Measurements from ENCODE around the gene CX3CR1.

The CX3CR1 gene

DNA sequence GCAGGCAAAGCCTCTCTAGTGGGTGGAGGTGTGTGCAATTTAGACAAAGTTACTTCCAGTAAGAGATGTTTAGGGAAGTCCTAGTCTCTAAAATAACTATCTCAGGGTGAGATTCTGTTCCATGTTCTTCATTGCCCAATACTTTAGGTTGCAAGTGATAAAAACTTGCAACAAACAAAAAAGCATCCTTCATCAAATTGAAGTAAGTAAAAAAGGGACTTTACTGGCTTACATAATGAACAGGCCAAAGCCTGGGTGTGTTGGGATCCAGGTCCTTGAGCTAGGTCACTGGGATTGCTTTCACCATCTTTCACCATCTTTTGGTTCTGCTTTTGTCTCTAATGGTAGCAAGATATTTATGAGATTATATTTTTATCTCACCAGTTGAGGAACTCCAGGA lies 38.3 kb downstream of the CX3CR1 start:
- Histone ChIP-seq H3K4me3 (ENCODE audit: low read length) (no peak overlapping the region), H3K27ac (ENCODE audit: low read depth, low read length) (no peak overlapping the region), H3F3A (ENCODE audit: control insufficient read depth, insufficient read depth) (no peaks in the 10 kb centered on the region), H3K9me3 (ENCODE audit: control insufficient read depth, insufficient read depth, low read length) (no peaks in the 10 kb centered on the region), H3K9me2 (replicated peaks; ENCODE audit: control insufficient read depth, low read length) (no peaks in the 10 kb centered on the region), H3K79me2 (ENCODE audit: control insufficient read depth, low read length) (no peaks in the 10 kb centered on the region), H3K27me3 (ENCODE audit: control insufficient read depth, low read length) (no peaks in the 10 kb centered on the region; the same call in 1 of the 2 replicates), H4K20me1 (ENCODE audit: control insufficient read depth, insufficient read depth, low read depth, low read length) (no peaks in the 10 kb centered on the region), H3K4me2 (ENCODE audit: low read length) (no peak overlapping the region), H3K36me3 (ENCODE audit: control insufficient read depth, low read length) (no peaks in the 10 kb centered on the region), H3K4me1 (ENCODE audit: control insufficient read depth, low read length) (no peaks in the 10 kb centered on the region)
- TF ChIP-seq CTCF (IDR thresholded peaks at IDR 0.05; ENCODE audit: low read depth, low read length, poor library complexity, severe bottlenecking) (no peak), EZH2phosphoT487 (IDR thresholded peaks at IDR 0.05; ENCODE audit: borderline replicate concordance, low read length) (no peak)

DNA sequence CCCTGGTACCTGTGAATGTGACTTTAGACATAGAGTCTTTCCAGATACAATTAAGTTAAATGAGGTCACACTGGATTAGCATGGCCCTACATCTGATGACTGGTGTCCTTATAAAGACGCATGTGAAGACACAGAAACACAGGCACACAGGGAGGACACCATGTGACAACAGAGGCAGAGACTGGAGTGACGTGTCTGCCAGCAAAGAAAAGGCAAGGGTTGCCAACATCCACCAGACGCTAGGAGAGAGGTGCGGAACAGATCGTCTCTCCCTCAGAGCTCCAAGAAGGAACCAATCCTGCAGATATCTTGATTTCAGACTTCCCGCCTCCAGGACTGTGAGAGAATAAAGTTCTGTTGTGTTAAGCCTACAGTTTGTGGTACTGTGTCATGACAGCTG lies 42.8 kb downstream of the CX3CR1 start:
- peaks cover 15% of the 10 kb centered on the region for H3K4me1 ChIP-seq (ENCODE audit: control insufficient read depth, low read length)
- H3K36me3 ChIP-seq (ENCODE audit: control insufficient read depth, low read length) = no peaks in the 10 kb centered on the region
- no peaks in the 10 kb centered on the region for H3K79me2 ChIP-seq (ENCODE audit: control insufficient read depth, low read length)
- H3K4me2 ChIP-seq (ENCODE audit: low read length) = no peak overlapping the region
- H3K27me3 ChIP-seq (ENCODE audit: control insufficient read depth, low read length) = no peaks in the 10 kb centered on the region; the same call in 1 of the 2 replicates
- no peak overlapping the region for H3K27ac ChIP-seq (ENCODE audit: low read depth, low read length)
- no peaks in the 10 kb centered on the region for H3F3A ChIP-seq (ENCODE audit: control insufficient read depth, insufficient read depth)
- TF ChIP-seq CTCF (IDR thresholded peaks at IDR 0.05; ENCODE audit: low read depth, low read length, poor library complexity, severe bottlenecking) = no peak
- TF ChIP-seq EZH2phosphoT487 (IDR thresholded peaks at IDR 0.05; ENCODE audit: borderline replicate concordance, low read length) = no peak
- no peak overlapping the region for H3K4me3 ChIP-seq (ENCODE audit: low read length)
- H4K20me1 ChIP-seq (ENCODE audit: control insufficient read depth, insufficient read depth, low read depth, low read length) = no peaks in the 10 kb centered on the region
- no peaks in the 10 kb centered on the region for H3K9me3 ChIP-seq (ENCODE audit: control insufficient read depth, insufficient read depth, low read length)
- no peaks in the 10 kb centered on the region for H3K9me2 ChIP-seq (replicated peaks; ENCODE audit: control insufficient read depth, low read length)

- H3K4me2 ChIP-seq (ENCODE audit: low read length) = no peak overlapping the region
- H4K20me1 ChIP-seq (ENCODE audit: control insufficient read depth, insufficient read depth, low read depth, low read length) = no peaks in the 10 kb centered on the region
- H3K9me3 ChIP-seq (ENCODE audit: control insufficient read depth, insufficient read depth, low read length) = no peaks in the 10 kb centered on the region
- H3K4me3 ChIP-seq (ENCODE audit: low read length) = no peak overlapping the region
- H3F3A ChIP-seq (ENCODE audit: control insufficient read depth, insufficient read depth) = peaks cover 2% of the 10 kb centered on the region; the same call in 1 of the 2 replicates
- no peak for TF ChIP-seq CTCF (IDR thresholded peaks at IDR 0.05; ENCODE audit: low read depth, low read length, poor library complexity, severe bottlenecking)
- TF ChIP-seq EZH2phosphoT487 (IDR thresholded peaks at IDR 0.05; ENCODE audit: borderline replicate concordance, low read length) = no peak
- no peaks in the 10 kb centered on the region for H3K9me2 ChIP-seq (replicated peaks; ENCODE audit: control insufficient read depth, low read length)
- peaks cover 18% of the 10 kb centered on the region for H3K4me1 ChIP-seq (ENCODE audit: control insufficient read depth, low read length)
- no peak overlapping the region for H3K27ac ChIP-seq (ENCODE audit: low read depth, low read length)
- H3K36me3 ChIP-seq (ENCODE audit: control insufficient read depth, low read length) = no peaks in the 10 kb centered on the region
- no peaks in the 10 kb centered on the region for H3K79me2 ChIP-seq (ENCODE audit: control insufficient read depth, low read length)
- no peaks in the 10 kb centered on the region; the same call in 1 of the 2 replicates for H3K27me3 ChIP-seq (ENCODE audit: control insufficient read depth, low read length)
Measured at GRCh38 chr3:39234651-39235050, 45.2 kb downstream of the CX3CR1 start.
